H9 (cell line): Measurements from ENCODE around the gene LRRC39. TPM values are rescaled to one million over a fixed set of nuclear protein-coding genes. Genes with fewer than 3 reads are reported as not detected.

Experiments used
- DNase-seq: peaks from one replicate; pipeline ENCODE4 v3.0.0-alpha.2; 2017
- H2AFZ ChIP-seq: one replicate; pipeline ENCODE4 v1.6.1; 2013; ENCODE audit warnings: mild to moderate bottlenecking, low read length, control low read depth, moderate library complexity
- H2AK5ac ChIP-seq: 2 replicates; pipeline ENCODE4 v1.6.1; 2013; ENCODE audit warnings: low read length, control low read depth, mixed read lengths; ENCODE audit not compliant: insufficient read length
- H2BK120ac ChIP-seq: one replicate; pipeline ENCODE4 v1.6.1; 2013; ENCODE audit warnings: low read depth, mild to moderate bottlenecking, low read length, control low read depth, inconsistent platforms; ENCODE audit not compliant: poor library complexity, severe bottlenecking
- H2BK12ac ChIP-seq: 2 replicates; pipeline ENCODE4 v1.6.1; 2013; ENCODE audit warnings: low read length, control low read depth, mixed read lengths, low read depth; ENCODE audit not compliant: insufficient read length
- H2BK15ac ChIP-seq: 2 replicates; pipeline ENCODE4 v1.6.1; 2013; ENCODE audit warnings: low read depth, low read length, control low read depth
- H2BK20ac ChIP-seq: one replicate; pipeline ENCODE4 v1.6.1; 2013; ENCODE audit warnings: low read depth, mild to moderate bottlenecking, low read length, control low read depth, inconsistent platforms; ENCODE audit not compliant: poor library complexity, severe bottlenecking
- H2BK5ac ChIP-seq: 2 replicates; pipeline ENCODE4 v1.6.1; 2013; ENCODE audit warnings: low read length, control low read depth, mixed read lengths; ENCODE audit not compliant: insufficient read length
- H3K14ac ChIP-seq: 2 replicates; pipeline ENCODE4 v1.6.1; 2013; ENCODE audit warnings: low read length, control low read depth; ENCODE audit not compliant: insufficient read depth
- H3K18ac ChIP-seq: 2 replicates; pipeline ENCODE4 v1.6.1; 2013; ENCODE audit warnings: low read depth, mild to moderate bottlenecking, mixed read lengths, low read length, control low read depth; ENCODE audit not compliant: insufficient read length
- H3K23ac ChIP-seq: 2 replicates; pipeline ENCODE4 v1.6.1; 2013; ENCODE audit warnings: low read length, control low read depth, mixed read lengths, low read depth; ENCODE audit not compliant: insufficient read length
- H3K23me2 ChIP-seq: 2 replicates; pipeline ENCODE4 v1.6.1; 2013; ENCODE audit warnings: low read depth, mild to moderate bottlenecking, mixed read lengths, low read length, control low read depth; ENCODE audit not compliant: insufficient read length, poor library complexity, severe bottlenecking
- H3K27ac ChIP-seq: 2 replicates; pipeline ENCODE4 v1.5.1; 2013; ENCODE audit warnings: low read length, control low read depth, mixed read lengths, low read depth; ENCODE audit not compliant: insufficient read length
- H3K27me3 ChIP-seq: 2 replicates; pipeline ENCODE4 v1.6.1; 2013; ENCODE audit warnings: low read length, control low read depth, inconsistent platforms; ENCODE audit not compliant: insufficient read depth
- H3K4ac ChIP-seq: 2 replicates; pipeline ENCODE4 v1.6.1; 2013; ENCODE audit warnings: low read depth, mild to moderate bottlenecking, control low read depth, inconsistent platforms, low read length, moderate library complexity
- H3K4me1 ChIP-seq: 2 replicates; pipeline ENCODE4 v1.6.1; 2013; ENCODE audit warnings: low read length, control low read depth, inconsistent platforms; ENCODE audit not compliant: insufficient read depth
- H3K4me2 ChIP-seq: 2 replicates; pipeline ENCODE4 v1.6.1; 2013; ENCODE audit warnings: low read length, control low read depth, mixed read lengths; ENCODE audit not compliant: insufficient read length, insufficient read depth
- H3K56ac ChIP-seq: 2 replicates; pipeline ENCODE4 v1.6.1; 2013; ENCODE audit warnings: low read depth, mild to moderate bottlenecking, mixed read lengths, low read length, control low read depth; ENCODE audit not compliant: insufficient read length
- H3K79me1 ChIP-seq: 2 replicates; pipeline ENCODE4 v1.6.1; 2013; ENCODE audit warnings: low read depth, mild to moderate bottlenecking, moderate library complexity, low read length, control low read depth, inconsistent platforms; ENCODE audit not compliant: insufficient read depth, poor library complexity, severe bottlenecking
- H3K79me2 ChIP-seq: 2 replicates; pipeline ENCODE4 v1.6.1; 2013; ENCODE audit warnings: low read length, control low read depth, inconsistent platforms; ENCODE audit not compliant: insufficient read depth
- H3K9ac ChIP-seq: 2 replicates; pipeline ENCODE4 v1.6.1; 2013; ENCODE audit warnings: low read length, control low read depth, mixed read lengths; ENCODE audit not compliant: insufficient read length; ENCODE audit errors: extremely low read depth
- H3K9me3 ChIP-seq: one replicate; pipeline ENCODE4 v1.6.1; 2013; ENCODE audit warnings: low read depth, low read length, inconsistent platforms; ENCODE audit not compliant: control insufficient read depth
- H3T11ph ChIP-seq: one replicate; pipeline ENCODE4 v1.6.1; 2013; ENCODE audit warnings: mild to moderate bottlenecking, low read length, control low read depth, inconsistent platforms
- H4K20me1 ChIP-seq: one replicate; pipeline ENCODE4 v1.6.1; 2013; ENCODE audit not compliant: control insufficient read depth, insufficient read length, insufficient read depth
- H4K5ac ChIP-seq: 2 replicates; pipeline ENCODE4 v1.6.1; 2013; ENCODE audit warnings: low read depth, mild to moderate bottlenecking, mixed read lengths, low read length, control low read depth; ENCODE audit not compliant: insufficient read length
- H4K8ac ChIP-seq: replicated peaks from 2 replicates; pipeline ENCODE4 v1.6.1; 2013; ENCODE audit warnings: low read length, control low read depth, mixed read lengths, low read depth; ENCODE audit not compliant: insufficient read length
- H4K91ac ChIP-seq: 2 replicates; pipeline ENCODE4 v1.6.1; 2013; ENCODE audit warnings: low read depth, mild to moderate bottlenecking, moderate library complexity, mixed read lengths, low read length, control low read depth; ENCODE audit not compliant: insufficient read length
- H3K27ac Mint-ChIP-seq, 3 experiments: 2 replicates in 2 of 3; 3 replicates in 1 of 3; pipeline ENCODE4 v1.8.0; 2020 to 2021; ENCODE audit warnings: mixed read lengths in 3 of 3, mild to moderate bottlenecking in 1 of 3, moderate library complexity in 1 of 3
- H3K27me3 Mint-ChIP-seq: 2 replicates; pipeline ENCODE4 v1.8.0; 2021; ENCODE audit warnings: low read depth, mild to moderate bottlenecking, moderate library complexity, mixed read lengths
- H3K36me3 Mint-ChIP-seq, 3 experiments: 2 replicates in 2 of 3; 3 replicates in 1 of 3; pipeline ENCODE4 v1.8.0; 2020 to 2021; ENCODE audit warnings: low read depth in 3 of 3, mixed read lengths in 3 of 3; ENCODE audit not compliant: insufficient read depth in 1 of 3
- H3K4me1 Mint-ChIP-seq, 2 experiments: 2 replicates each; pipeline ENCODE4 v1.8.0; 2020; ENCODE audit warnings: mixed read lengths in 2 of 2
- H3K4me3 Mint-ChIP-seq, 2 experiments: 2 replicates in 1 of 2; 3 replicates in 1 of 2; pipeline ENCODE4 v1.8.0; 2020 to 2021; ENCODE audit warnings: mild to moderate bottlenecking in 2 of 2, mixed read lengths in 2 of 2, moderate library complexity in 1 of 2
- H3K9me3 Mint-ChIP-seq, 2 experiments: 2 replicates in 1 of 2; 3 replicates in 1 of 2; pipeline ENCODE4 v1.8.0; 2020; ENCODE audit warnings: mild to moderate bottlenecking in 2 of 2, mixed read lengths in 2 of 2, moderate library complexity in 1 of 2
- WGBS: extraction: QIAGEN DNeasy Blood & Tissue Kit; methylation state at CpG from one replicate; pipeline ENCODE4 v1.1.7; 2013; ENCODE audit warnings: missing lambda C conversion rate, low lambda C conversion rate, mixed read lengths; ENCODE audit not compliant: insufficient read length; ENCODE audit errors: extremely low coverage; 5-methylcytosine and 5-hydroxymethylcytosine counted together
- total RNA-seq: library from RNA; stranded (reverse); gene quantifications from 2 replicates; pipeline ENCODE4 v1.2.1, GENCODE V29; 2021
- TF ChIP-seq, protein P1 (sequence below): fragments of 200-600 bp; sonication (generic); conservative IDR thresholded peaks from 3 replicates; pipeline ENCODE4 v1.8.0; 2021; ENCODE audit warnings: antibody characterized with exemption, mild to moderate bottlenecking

The LRRC39 gene
- total RNA-seq, 1 experiment from 2014 or later, result 0.37 TPM

DNA sequence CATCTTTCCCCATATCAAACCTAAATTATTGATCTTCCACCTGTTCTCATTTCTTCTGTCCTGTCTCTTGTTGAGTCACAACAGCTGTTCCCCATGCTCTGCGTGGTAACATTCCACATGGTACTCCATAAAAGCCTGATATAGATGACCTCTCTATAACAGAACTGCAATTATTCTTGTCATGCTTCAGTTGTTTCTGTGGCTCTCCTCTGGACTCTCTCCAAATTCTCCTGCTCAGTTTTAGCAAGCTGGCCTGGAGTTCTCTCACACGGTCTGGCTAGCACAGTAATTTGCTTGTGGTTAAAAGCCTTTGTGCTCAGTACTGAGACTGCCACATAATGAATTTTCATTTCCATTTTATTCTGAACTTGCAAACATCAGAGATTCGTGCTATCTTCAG lies 10.6 kb upstream of the LRRC39 start:
- no peak overlapping the region for H3K4ac ChIP-seq
- H3K23ac ChIP-seq, result no peak overlapping the region
- H3T11ph ChIP-seq, result no peak overlapping the region
- DNase-seq, result no peak
- H3K9me3 Mint-ChIP-seq, result no peaks in the 10 kb centered on the region
- no peaks in the 10 kb centered on the region for H3K4me1 ChIP-seq
- H3K27ac Mint-ChIP-seq, result no peak overlapping the region
- H3K79me1 ChIP-seq, result no peaks in the 10 kb centered on the region
- no peak overlapping the region for H2BK120ac ChIP-seq
- H3K27ac ChIP-seq, result no peak overlapping the region
- no peak overlapping the region for H3K56ac ChIP-seq
- H4K5ac ChIP-seq, result no peak overlapping the region
- no peak overlapping the region for H3K18ac ChIP-seq
- H3K27me3 Mint-ChIP-seq, result no peaks in the 10 kb centered on the region
- H3K9ac ChIP-seq, result no peak overlapping the region
- no peaks in the 10 kb centered on the region for H3K9me3 ChIP-seq
- H3K4me1 Mint-ChIP-seq, result no peaks in the 10 kb centered on the region
- no peak overlapping the region for H2AK5ac ChIP-seq
- no peak overlapping the region for H2BK5ac ChIP-seq
- no peaks in the 10 kb centered on the region for H3K27me3 ChIP-seq
- H3K79me2 ChIP-seq, result no peaks in the 10 kb centered on the region
- WGBS, result no CpG with 5 or more reads among the region's 3 CpGs
- H2BK15ac ChIP-seq, result no peak overlapping the region
- TF ChIP-seq, protein P1, sequence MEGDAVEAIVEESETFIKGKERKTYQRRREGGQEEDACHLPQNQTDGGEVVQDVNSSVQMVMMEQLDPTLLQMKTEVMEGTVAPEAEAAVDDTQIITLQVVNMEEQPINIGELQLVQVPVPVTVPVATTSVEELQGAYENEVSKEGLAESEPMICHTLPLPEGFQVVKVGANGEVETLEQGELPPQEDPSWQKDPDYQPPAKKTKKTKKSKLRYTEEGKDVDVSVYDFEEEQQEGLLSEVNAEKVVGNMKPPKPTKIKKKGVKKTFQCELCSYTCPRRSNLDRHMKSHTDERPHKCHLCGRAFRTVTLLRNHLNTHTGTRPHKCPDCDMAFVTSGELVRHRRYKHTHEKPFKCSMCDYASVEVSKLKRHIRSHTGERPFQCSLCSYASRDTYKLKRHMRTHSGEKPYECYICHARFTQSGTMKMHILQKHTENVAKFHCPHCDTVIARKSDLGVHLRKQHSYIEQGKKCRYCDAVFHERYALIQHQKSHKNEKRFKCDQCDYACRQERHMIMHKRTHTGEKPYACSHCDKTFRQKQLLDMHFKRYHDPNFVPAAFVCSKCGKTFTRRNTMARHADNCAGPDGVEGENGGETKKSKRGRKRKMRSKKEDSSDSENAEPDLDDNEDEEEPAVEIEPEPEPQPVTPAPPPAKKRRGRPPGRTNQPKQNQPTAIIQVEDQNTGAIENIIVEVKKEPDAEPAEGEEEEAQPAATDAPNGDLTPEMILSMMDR, result no peak
- H2AFZ ChIP-seq, result no peak overlapping the region
- H2BK12ac ChIP-seq, result no peak overlapping the region
- H3K23me2 ChIP-seq, result no peaks in the 10 kb centered on the region
- H2BK20ac ChIP-seq, result no peak overlapping the region
- no peak overlapping the region for H3K4me3 Mint-ChIP-seq
- no peak overlapping the region for H4K91ac ChIP-seq
- H3K36me3 Mint-ChIP-seq, result no peaks in the 10 kb centered on the region; a peak in 1 of 7 replicates
- H4K8ac ChIP-seq, result no peak overlapping the region
- no peak overlapping the region for H3K4me2 ChIP-seq
- H3K14ac ChIP-seq, result no peak overlapping the region
- H4K20me1 ChIP-seq, result no peaks in the 10 kb centered on the region
